ENCODE data around the gene CIB2. TPM values are rescaled to one million over a fixed set of nuclear protein-coding genes. Genes with fewer than 3 reads are reported as not detected.

Gene CIB2
- total RNA-seq, 1 experiment from 2014 or later: 17.3 TPM

GRCh38 chr15:78157203-78157602 is 26.0 kb upstream of the CIB2 start:
- Histone ChIP-seq H2AFZ (ENCODE audit: low read depth, low read length, poor library complexity, severe bottlenecking) (no peak overlapping the region), H3K9me3 (ENCODE audit: control insufficient read depth in 1 of 2, insufficient read depth in 1 of 2, low read depth in 1 of 2, low read length in 2 of 2) (no peaks in the 10 kb centered on the region), H4K20me1 (ENCODE audit: insufficient read depth) (no peaks in the 10 kb centered on the region), H3K9ac (ENCODE audit: low read length) (no peak overlapping the region), H3K4me1 (ENCODE audit: control insufficient read depth in 1 of 2, insufficient read depth in 2 of 2, low read length in 2 of 2) (no peaks in the 10 kb centered on the region), H3K36me3 (ENCODE audit: control insufficient read depth in 1 of 2, insufficient read depth in 2 of 2, low read length in 2 of 2) (peaks cover 22 to 35% of the 10 kb centered on the region in 2 experiments), H3K79me2 (ENCODE audit: insufficient read depth, low read length) (peaks cover 40% of the 10 kb centered on the region), H3K27ac (ENCODE audit: low read depth, low read length) (no peak overlapping the region), H3K4me2 (ENCODE audit: low read length) (no peak overlapping the region), H3K27me3 (ENCODE audit: insufficient read depth, low read length) (no peaks in the 10 kb centered on the region), H3K9me2 (ENCODE audit: insufficient read depth) (no peaks in the 10 kb centered on the region), H3K4me3 (replicated peaks in 1 of 2; ENCODE audit: low read depth in 1 of 2, low read length in 2 of 2) (no peak overlapping the region)
- BruUV-seq (replicated peaks): no TSS peak
- DNase-seq (ENCODE audit: low read depth, low spot score) (no peak), ATAC-seq (no peak)
- ChIA-PET CTCF (no interaction called here), POLR2A (no interaction called here), RAD21 (ENCODE audit: low non-redundant PET in 1 of 2, low total read pairs in 2 of 2, uncharacterized antibody in 2 of 2, unreplicated experiment in 2 of 2) (no interaction called here)
- no peak for TF ChIP-seq YY1 (IDR thresholded peaks at IDR 0.05; ENCODE audit: extremely low read depth, insufficient replicate concordance, low read depth, low read length)
- no peak for TF ChIP-seq SIN3A (IDR thresholded peaks at IDR 0.05; ENCODE audit: low read depth)
- no peak for TF ChIP-seq TCF7L2 (IDR thresholded peaks at IDR 0.05; ENCODE audit: borderline replicate concordance, extremely low read depth, insufficient read depth, insufficient read length)
- no peak for TF ChIP-seq POLR2A (IDR thresholded peaks at IDR 0.05; ENCODE audit: borderline replicate concordance, extremely low read depth, insufficient read depth, insufficient read length)
- no peak for TF ChIP-seq ZBTB33 (IDR thresholded peaks at IDR 0.05; ENCODE audit: extremely low read depth, insufficient replicate concordance, low read length)
- no peak for TF ChIP-seq JUND (IDR thresholded peaks at IDR 0.05)
- no peak for TF ChIP-seq CBX3 (IDR thresholded peaks at IDR 0.05; ENCODE audit: low read depth)
- TF ChIP-seq, protein P1, sequence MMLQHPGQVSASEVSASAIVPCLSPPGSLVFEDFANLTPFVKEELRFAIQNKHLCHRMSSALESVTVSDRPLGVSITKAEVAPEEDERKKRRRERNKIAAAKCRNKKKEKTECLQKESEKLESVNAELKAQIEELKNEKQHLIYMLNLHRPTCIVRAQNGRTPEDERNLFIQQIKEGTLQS (IDR thresholded peaks at IDR 0.05): no peak
- no peak for TF ChIP-seq ELF1 (IDR thresholded peaks at IDR 0.05; ENCODE audit: borderline replicate concordance, low read depth)
- TF ChIP-seq EZH2phosphoT487 (IDR thresholded peaks at IDR 0.05; ENCODE audit: borderline replicate concordance): no peak
- TF ChIP-seq ZNF274 (IDR thresholded peaks at IDR 0.05; ENCODE audit: low read depth, low read length): no peak
- no peak for TF ChIP-seq FOSL1 (IDR thresholded peaks at IDR 0.05; ENCODE audit: low read depth)
- no peak for TF ChIP-seq RAD21 (IDR thresholded peaks at IDR 0.05; ENCODE audit: low read depth)
- TF ChIP-seq EGR1 (IDR thresholded peaks at IDR 0.05; ENCODE audit: low read depth): no peak
- no peak for TF ChIP-seq CEBPB (IDR thresholded peaks at IDR 0.05; ENCODE audit: low read depth)
- no peak for TF ChIP-seq ZFX (IDR thresholded peaks at IDR 0.05)
- TF ChIP-seq SRF (IDR thresholded peaks at IDR 0.05; ENCODE audit: low read depth): no peak
- TF ChIP-seq SP1 (IDR thresholded peaks at IDR 0.05; ENCODE audit: low read depth): no peak
- intact Hi-C loops (cut with micrococcal nuclease): no loop called here

Measured in HCT116 (cell line).